IPS-20b (cell line): ENCODE measurements around the gene ANKRD10.
"Not testable (repeated sequence)": the region's sequence is repeated elsewhere in the genome, so short reads cannot be mapped to it uniquely, and the experiment has no call there.

Experiments
- H3K27ac ChIP-seq: one replicate; pipeline ENCODE4 v1.5.1; 2013; ENCODE audit warnings: low read length
- H3K27me3 ChIP-seq: 2 replicates; pipeline ENCODE4 v1.6.1; 2013; ENCODE audit warnings: mild to moderate bottlenecking, low read length, inconsistent platforms; ENCODE audit not compliant: insufficient read depth
- H3K36me3 ChIP-seq: 2 replicates; pipeline ENCODE4 v1.6.1; 2013; ENCODE audit warnings: low read depth, mild to moderate bottlenecking, inconsistent platforms, low read length, moderate library complexity; ENCODE audit not compliant: insufficient read depth
- H3K4me1 ChIP-seq: 2 replicates; pipeline ENCODE4 v1.6.1; 2013; ENCODE audit warnings: mild to moderate bottlenecking, control low read depth, inconsistent platforms, low read length, moderate library complexity; ENCODE audit not compliant: insufficient read depth
- H3K4me3 ChIP-seq: 2 replicates; pipeline ENCODE4 v1.5.1; 2013; ENCODE audit warnings: mild to moderate bottlenecking, low read length, inconsistent platforms
- H3K9ac ChIP-seq: 2 replicates; pipeline ENCODE4 v1.6.1; 2013; ENCODE audit warnings: low read depth, mild to moderate bottlenecking, inconsistent platforms, low read length, moderate library complexity
- H3K9me3 ChIP-seq: 2 replicates; pipeline ENCODE4 v1.6.1; 2013; ENCODE audit warnings: mild to moderate bottlenecking, low read depth, low read length, inconsistent platforms; ENCODE audit not compliant: insufficient read depth

Gene ANKRD10

DNA sequence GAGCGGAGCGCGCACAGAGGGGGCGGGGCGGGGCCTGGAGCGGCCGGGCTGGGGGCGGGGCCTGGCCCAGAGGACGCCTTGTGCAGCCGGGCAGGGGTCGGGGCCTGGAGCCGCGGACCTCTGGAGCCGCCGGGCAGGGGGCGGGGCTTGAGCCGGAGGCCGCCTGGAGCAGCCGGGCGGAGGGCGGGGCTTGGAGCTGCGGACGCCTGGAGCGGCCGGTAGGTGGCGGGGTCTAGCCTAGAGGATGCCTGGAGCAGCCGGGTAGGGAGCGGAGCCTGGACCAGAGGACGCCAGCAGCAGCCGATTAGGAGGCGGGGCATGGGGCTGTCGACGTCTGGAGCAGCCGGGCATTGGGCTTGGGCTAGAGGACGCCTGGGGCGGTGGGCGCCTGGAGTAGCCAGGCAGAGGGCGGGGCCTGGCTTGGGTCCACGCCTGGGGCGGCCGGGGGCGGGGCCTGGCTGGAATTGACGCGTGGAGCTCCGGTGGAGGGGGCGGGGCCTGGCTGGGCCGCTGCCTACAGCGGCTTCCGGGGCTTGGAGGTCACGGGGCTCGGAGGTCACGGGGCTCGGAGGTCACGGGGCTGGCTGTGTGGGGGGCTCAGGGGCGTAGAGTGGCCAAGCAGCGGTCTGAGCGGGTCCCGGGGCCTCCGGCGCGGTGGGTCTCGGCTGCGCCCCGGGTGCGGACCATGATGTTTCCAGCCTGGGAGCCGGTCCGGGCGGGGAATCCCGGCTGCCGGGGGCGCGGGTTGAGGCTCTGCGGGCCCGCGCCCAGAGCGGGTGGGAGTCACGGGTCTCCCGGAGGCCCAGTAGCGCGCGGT, at the start of gene ANKRD10:
Gene ANKRD10, minus strand, starts transcription at position 13 of the 817 bp plus-strand sequence. CDS start 135 bp downstream, outside the sequence.
- Histone ChIP-seq H3K36me3 (peaks cover 7% of the 10 kb centered on the region), H3K27me3 (no peaks in the 10 kb centered on the region), H3K27ac (peak within 1 kb of the TSS; percentile 94), H3K4me1 (peaks cover 14% of the 10 kb centered on the region), H3K4me3 (peak within 1 kb of the TSS; percentile 99), H3K9me3 (no peaks in the 10 kb centered on the region), H3K9ac (peak within 1 kb of the TSS; percentile 98)

DNA sequence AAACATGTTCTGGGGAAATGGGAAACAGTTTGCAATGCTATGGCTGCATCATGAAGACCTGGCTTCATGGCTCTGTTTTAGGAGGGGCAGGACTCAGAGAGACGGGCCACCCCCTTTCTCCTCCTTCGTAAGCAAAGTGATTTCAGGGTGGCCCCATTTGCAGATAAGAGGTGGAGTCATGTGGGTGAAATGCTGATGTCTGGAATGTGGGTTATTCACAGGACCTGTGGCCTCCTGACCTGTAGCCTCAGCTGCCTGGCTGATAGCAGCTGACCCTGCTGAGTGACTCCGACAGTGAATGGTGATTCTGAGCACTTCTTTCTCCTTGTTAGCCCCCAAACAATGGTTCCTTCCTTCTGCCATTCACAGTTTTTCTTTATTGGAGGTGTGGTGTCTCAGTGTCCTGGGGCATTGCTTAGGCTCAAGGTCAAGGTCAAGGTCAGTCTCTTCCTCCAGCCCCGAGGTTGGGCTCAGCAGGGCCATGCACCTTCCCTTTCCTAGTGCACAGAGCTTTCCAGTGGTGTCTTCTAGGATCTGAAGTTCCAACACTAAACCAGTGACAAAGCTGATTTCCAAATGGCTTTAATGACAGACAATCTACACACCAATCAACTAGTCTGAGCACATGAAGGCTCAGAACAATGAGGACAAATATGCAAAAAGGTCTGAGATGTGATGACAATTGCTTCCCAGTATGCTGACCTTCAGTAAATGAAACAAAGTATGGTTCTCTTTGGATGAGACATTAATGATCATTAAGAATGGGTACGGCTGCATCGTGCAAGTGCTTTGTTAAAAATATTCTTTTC, 49.6 kb upstream of the ANKRD10 start:
- no peaks in the 10 kb centered on the region for H3K4me1 ChIP-seq
- no peaks in the 10 kb centered on the region for H3K27me3 ChIP-seq
- H3K9ac ChIP-seq: no peak overlapping the region
- no peak overlapping the region for H3K4me3 ChIP-seq
- peaks cover 31% of the 10 kb centered on the region for H3K9me3 ChIP-seq
- no peak overlapping the region for H3K27ac ChIP-seq
- no peaks in the 10 kb centered on the region for H3K36me3 ChIP-seq

DNA sequence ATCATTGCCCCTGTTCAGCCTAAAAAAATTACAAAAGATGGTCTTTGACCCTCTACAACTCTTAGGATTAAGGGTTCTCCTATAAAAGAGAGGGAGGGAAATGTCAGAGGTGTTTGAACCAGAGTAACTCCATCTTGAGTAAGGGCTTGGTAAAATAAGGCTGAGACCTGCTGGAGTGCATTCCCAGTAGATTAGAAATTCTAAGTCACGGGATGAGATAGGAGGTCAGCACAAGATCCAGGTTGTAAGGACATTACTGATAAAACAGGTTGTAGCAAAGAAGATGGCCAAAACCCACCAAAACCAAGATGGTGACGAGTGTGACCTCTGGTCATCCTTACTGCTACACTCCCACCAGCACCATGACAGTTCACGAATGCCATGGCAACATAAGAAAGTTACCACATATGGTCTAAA, 48.7 kb upstream of the ANKRD10 start:
- H3K4me3 ChIP-seq: no peak overlapping the region
- H3K27ac ChIP-seq: no peak overlapping the region
- H3K36me3 ChIP-seq: no peaks in the 10 kb centered on the region
- no peaks in the 10 kb centered on the region for H3K4me1 ChIP-seq
- H3K9me3 ChIP-seq: peaks cover 31% of the 10 kb centered on the region
- H3K9ac ChIP-seq: no peak overlapping the region
- H3K27me3 ChIP-seq: no peaks in the 10 kb centered on the region

DNA sequence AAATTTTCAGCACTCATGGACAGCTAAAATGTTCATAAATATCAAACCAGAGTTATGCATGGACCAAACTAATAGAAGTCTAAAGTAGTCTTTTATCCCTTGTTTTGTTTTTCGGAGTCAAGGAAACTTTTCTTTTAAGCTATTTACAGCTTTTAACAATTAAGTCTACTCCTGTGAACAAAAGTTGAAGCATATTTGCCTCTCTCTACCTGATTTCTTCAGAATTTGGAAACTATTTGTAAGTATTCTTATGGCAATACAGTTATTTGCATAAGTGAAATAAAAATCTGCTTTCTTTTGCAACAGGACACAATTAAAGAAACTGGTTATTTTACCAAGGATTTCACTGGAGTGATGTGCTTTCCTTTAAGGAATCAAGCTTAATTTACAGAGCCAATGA, 47.1 kb upstream of the ANKRD10 start:
- Histone ChIP-seq H3K4me3 (no peak overlapping the region), H3K36me3 (no peaks in the 10 kb centered on the region), H3K9me3 (peaks cover 31% of the 10 kb centered on the region), H3K27ac (no peak overlapping the region), H3K27me3 (no peaks in the 10 kb centered on the region), H3K9ac (no peak overlapping the region), H3K4me1 (no peaks in the 10 kb centered on the region)

DNA sequence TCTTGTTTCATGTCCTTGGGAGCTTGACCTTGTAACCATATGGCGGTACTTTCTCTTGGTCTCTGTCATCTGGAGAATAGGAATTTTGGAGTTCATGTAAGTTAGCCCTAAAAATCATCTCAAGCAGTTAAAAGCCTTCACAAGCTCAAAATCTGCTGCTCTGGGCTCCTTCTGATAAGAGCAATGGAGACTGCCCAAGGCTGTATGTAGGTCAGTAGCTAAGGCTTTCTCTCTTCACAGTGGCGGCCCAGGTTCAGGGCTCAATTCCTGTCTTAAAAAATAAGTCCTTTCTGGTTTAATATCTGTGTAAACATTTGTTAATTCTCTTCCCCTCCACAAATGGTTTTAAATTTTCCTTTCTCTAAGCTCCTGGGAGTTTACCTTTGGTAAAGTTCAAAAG, 45.3 kb upstream of the ANKRD10 start:
- Histone ChIP-seq H3K9me3 (peaks cover 20% of the 10 kb centered on the region), H3K36me3 (no peaks in the 10 kb centered on the region), H3K4me1 (no peaks in the 10 kb centered on the region), H3K27me3 (no peaks in the 10 kb centered on the region), H3K27ac (no peak overlapping the region), H3K4me3 (no peak overlapping the region), H3K9ac (no peak overlapping the region)

DNA sequence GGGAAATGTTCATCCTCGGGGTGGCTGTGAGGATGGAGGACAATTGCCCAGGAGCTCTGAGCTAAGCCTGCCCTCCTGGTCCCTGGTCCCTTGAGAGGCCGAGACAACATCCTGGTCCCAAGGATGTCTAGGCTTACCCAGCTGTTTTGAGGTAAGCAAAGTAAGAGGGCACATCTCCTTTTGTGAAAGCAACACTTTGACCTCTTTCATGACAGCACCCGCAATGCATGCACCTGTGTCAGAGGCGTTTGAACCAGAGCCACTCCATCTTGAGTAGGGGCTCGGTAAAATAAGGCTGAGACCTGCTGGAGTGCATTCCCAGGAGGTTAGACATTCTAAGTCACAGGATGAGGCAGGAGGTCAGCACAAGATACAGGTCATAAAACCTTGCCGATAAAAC, 43.1 kb upstream of the ANKRD10 start:
- Histone ChIP-seq H3K36me3 (no peaks in the 10 kb centered on the region), H3K27me3 (no peaks in the 10 kb centered on the region), H3K9ac (no peak overlapping the region), H3K4me1 (no peaks in the 10 kb centered on the region), H3K27ac (no peak overlapping the region), H3K9me3 (peaks cover 16% of the 10 kb centered on the region), H3K4me3 (no peak overlapping the region)

DNA sequence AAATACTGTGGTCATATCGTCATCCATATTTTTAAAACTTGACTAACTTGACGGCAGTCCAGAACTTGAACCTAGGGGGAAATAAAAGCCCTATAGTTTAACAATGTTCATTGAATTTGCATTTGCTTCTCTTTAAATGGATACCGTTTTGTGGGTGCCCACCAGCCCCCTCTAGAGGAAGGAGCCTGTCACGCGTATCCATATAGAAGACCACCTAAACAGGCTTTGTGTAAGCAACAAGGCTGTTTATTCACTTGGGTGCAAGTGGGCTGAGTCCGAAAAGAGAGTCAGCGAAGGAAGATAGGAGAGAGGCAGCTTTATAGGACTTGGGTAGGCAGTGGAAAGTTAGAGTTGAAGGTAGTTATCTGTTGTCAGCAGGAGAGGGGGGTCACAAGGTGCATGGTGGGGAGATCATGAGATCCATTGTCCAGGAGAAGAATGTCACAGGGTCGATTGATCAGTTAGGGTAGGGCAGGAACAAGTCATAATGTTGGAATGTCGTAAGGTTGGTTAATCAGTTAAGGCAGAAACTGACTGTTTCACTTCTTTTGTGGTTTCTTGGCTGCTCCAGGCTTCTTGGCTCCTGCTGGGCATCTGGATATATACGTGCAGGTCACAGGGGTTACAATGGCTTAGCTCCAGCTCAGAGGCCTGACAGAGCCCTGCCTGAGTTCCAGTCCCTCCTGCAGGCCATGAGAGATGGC, 42.5 kb upstream of the ANKRD10 start:
- H3K27ac ChIP-seq: no peak overlapping the region
- H3K4me3 ChIP-seq: no peak overlapping the region
- peaks cover 15% of the 10 kb centered on the region for H3K9me3 ChIP-seq
- H3K36me3 ChIP-seq: no peaks in the 10 kb centered on the region
- no peak overlapping the region for H3K9ac ChIP-seq
- no peaks in the 10 kb centered on the region for H3K4me1 ChIP-seq
- H3K27me3 ChIP-seq: no peaks in the 10 kb centered on the region

DNA sequence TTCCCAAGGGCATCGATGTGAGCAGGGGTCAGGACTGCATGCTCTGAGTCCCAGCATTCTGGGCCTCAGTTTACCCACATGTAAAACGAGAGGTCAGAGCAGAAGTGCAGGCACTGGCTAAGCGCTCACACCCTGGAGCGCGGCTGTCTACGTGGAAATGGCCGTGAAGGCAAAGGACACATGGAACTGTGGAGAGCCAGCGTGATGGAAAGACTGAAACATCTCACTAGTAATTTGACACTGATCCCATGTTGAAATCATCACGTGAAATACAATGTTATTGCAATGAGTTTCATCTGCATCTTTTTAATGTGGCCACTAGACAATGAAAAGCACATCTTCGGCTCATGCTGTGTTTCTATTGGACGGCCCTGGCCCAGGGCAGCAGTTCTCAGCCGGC, 41.3 kb upstream of the ANKRD10 start:
- not testable (repeated sequence) for H3K9me3 ChIP-seq, H3K4me1 ChIP-seq, H3K4me3 ChIP-seq, H3K27ac ChIP-seq, H3K36me3 ChIP-seq, H3K27me3 ChIP-seq, H3K9ac ChIP-seq

DNA sequence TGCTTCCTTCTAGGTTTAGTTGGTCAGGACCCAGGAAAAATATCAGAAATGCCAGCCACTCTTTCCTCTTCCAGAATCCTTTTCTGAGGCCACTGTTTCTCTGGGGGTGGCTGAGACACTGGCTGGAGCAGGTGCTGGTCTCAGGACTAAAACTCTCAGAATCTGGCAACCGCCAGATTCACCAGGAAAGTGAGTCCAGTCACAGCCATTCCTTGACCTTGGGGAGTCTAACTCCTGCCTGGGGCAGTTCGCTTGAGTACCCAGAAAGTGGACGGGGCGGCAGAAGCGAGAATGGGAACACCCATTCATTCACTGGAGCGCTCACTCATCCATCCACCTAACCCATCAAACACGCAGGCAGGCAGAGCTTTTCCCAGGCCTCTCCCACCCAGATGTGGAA, 40.7 kb upstream of the ANKRD10 start:
- not testable (repeated sequence) for H3K27me3 ChIP-seq, H3K27ac ChIP-seq, H3K9ac ChIP-seq, H3K4me1 ChIP-seq, H3K4me3 ChIP-seq, H3K9me3 ChIP-seq, H3K36me3 ChIP-seq

DNA sequence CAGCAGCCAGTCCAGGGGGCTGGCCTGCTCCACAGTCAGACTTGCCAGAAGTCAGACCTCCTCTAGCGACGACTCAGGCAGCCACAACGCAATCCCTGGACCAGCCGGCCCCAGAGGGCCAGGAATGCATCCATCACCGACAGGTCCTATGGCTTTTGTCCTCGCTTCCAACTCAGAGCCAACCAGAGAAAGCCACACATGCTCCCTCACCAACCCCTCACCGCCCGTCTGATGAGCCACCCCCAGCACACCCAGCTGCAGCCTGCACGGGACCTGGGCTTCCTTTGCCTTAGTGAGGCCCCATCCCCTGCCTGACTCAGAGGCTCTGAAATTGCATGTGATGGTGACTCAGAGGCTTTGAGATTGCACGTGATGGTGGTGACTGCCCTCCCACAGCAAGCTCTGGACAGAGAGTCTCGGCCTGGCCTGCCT, 40.2 kb upstream of the ANKRD10 start:
- not testable (repeated sequence) for H3K27me3 ChIP-seq, H3K36me3 ChIP-seq, H3K4me1 ChIP-seq, H3K27ac ChIP-seq, H3K4me3 ChIP-seq, H3K9ac ChIP-seq, H3K9me3 ChIP-seq

DNA sequence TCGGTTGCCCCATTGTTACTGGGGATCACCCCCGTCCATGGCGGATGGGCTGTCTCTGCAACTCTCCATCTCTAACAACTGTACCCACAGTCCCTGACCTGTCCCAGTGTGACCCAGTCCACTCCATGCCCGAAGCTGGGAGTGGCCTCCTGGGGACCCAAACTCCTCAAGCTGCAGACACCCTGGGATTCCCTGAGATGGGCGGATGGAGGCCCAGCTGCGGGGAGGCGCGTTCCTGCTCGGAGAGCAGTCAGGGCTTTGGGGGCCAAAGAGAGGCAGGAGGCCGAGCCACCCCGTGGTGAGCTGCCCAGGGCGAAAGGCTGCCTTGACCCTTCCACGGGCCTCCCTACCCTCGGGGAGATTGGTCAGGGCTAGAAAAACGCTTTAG, 39.7 kb upstream of the ANKRD10 start:
- H3K9ac ChIP-seq, H3K27me3 ChIP-seq, H3K36me3 ChIP-seq, H3K4me1 ChIP-seq, H3K27ac ChIP-seq, H3K4me3 ChIP-seq, H3K9me3 ChIP-seq: not testable (repeated sequence)
